GM18870 (cell line): ENCODE results near the gene ASB18.

ENCODE experiments used
- ATAC-seq: cut with Tn5 transposase; IDR thresholded peaks from one replicate; pipeline ENCODE4 v1.9.1; 2021; ENCODE audit warnings: moderate library complexity; ENCODE audit not compliant: unreplicated experiment

The ASB18 gene

DNA sequence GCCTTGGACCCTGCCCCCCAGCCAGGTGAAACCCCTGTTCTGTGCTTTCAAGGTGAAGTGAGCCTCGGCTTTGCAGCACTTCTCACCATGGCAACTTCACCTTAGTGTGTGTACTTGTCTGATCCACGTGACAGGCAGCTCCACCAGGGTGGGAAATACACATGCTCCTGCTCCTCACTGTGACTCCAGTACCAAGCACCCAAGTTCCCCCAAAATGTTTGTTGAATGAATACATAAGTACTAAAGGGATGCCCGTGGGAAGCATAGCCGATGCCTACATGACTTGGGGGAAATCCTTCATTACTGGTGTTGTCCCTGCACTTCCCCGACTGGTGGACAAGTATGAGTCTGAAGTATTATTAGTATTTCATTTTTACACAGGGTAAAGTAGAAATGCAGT, 54.2 kb downstream of the ASB18 start:
- no peak for ATAC-seq

DNA sequence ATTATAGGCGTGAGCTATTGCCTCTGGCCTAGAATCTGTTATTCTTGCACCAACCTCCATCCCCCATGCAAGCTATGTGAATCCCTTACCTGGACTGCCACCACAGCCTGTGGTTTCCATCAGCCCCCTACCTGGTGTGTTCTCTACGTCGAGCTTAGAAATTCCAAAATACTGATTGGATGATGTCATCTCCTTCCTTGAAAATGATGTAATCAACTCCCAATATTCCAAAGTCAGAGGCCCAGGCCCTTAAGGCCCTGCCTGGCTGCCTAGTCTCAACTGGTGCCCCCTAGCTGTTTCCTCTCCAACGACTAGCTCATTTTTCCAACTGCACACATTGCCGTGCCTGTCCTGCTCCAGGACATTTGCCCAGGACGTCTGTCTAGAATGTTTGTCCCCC, 54.7 kb downstream of the ASB18 start:
- ATAC-seq, result no peak

DNA sequence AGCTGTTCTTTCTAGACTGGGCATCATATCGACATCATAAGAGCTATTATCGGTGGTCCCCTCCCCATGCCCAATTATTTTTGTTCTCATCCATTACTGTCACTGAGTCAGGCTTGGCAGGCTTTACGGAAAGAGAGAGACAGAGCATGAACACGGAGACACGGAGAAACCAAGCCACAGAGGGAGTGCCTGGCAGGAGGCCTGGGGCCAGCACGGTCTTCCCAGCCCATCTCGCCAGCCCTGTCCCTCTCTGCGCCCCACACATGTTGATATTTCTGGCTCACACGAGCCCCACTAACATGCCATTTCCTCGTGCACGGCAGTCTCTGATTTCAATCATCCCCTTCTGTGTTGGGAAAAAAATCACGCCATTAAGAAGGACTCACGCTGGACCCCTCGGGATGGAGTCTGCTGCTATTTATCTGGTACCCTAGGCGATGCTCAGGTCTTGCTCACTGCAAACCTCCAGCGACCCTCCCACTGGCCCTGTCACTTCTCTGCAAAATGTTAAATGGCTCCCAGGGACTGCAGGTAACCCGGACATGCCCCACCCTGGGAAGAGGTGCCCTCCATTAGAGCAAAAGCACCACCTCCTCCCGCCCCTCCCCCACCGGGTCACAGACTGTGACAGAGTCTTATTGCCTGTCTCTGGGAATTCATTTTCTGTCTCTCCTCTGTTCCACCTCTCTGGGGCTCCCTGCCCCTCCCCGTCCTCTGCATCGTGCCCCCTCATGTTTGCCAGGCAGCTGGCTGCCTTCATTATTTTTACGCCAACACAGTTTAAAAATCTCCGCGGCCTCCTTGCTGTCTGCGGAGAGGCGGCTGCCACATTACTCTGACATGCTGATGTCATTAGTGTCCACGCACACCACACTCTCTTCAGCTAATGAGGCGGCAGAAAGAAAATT, 55.9 kb downstream of the ASB18 start:
- ATAC-seq, result no peak

DNA sequence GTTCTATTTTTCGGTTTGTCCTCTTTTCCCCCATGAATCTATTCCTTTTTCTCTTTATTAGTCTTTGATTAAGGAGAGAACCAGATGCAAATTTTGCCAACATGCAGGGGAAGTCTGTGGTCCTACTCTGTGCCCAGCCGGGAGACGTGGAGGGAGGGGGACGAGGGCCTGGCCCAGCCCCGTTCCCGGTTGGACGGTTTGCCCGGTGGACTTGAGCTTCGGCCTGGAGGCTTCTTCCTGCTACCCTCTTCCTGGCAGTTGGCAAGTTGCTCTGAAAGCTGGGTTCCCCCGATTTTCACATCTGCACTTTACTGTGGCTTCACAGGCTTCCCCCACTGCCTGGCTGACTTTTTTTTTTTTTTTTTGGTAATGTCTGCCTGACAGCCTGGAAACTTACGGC, 56.7 kb downstream of the ASB18 start:
- no peak for ATAC-seq

DNA sequence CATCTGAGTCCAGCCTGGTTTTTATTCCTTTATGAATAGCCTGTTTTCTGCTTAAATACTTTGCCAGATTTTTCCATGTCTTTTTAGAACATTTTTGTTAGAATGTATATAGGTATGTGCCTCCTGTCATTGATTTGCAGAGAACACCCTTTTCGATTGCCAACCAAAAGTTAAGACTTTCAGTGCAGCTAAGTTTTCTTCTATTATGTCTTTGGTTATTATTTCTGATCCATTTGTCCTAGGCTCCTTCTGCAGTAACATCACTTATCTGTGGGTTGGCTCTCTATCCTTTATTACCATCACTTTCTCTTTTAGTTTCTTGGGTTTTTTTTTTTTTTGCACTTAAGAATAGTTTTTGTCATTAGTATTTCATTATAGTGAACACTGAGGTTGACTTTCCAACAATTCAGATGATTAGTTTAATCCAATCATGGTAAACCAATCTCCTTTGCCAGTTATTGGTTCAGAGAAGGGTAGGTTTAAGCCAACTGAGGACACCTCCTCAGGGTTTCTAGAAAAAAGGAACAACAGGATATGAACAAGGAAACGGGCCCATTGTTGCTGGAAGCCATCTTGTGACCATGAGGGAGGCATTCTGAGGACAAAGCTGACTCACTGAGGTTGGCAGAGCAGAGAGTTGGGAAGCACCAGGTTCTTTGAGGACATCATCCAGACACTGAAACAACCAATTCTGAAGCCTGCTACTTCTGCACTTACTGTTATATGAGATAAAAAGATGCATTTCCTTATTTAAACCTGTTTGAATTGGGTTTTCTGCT, 58.1 kb downstream of the ASB18 start:
- no peak for ATAC-seq

DNA sequence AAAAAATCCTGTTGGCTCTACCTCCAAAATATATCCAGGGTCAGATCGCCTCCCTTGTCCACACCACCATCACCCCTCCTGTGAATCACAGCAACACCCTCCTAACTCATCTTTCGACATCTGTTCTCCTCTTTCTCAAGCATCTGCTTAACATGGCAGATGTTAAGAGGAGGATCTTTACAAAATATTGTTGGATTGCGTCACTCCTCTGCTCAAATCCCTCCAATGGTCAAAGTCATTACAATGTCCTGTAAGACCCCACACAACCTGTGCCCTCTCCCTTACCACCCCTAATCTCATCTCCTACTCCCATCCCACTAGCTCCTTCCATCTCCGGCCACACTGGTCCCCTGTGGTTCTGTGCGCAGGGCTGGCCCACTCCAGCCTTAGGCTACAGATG, 59.3 kb downstream of the ASB18 start:
- ATAC-seq, result no peak

DNA sequence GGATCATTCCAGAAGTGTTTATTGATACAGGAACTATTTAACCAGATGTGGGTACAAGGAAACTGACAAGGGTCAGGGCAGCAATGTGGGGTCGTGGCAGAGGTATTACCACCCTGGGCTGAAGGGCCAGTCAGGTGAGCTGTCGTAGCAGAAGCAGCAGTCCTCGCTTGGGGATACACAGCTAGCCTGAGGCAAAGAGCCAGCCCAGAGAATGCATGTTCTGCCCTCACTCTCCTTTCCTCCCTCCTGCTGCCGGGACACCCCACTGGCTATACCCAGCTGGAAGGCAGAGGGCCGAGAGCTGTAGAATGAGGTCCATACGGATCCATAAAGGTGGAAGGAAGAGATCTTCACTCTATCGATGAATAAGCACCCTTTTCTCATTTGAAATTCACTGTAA, 63.8 kb downstream of the ASB18 start:
- ATAC-seq, result no peak

DNA sequence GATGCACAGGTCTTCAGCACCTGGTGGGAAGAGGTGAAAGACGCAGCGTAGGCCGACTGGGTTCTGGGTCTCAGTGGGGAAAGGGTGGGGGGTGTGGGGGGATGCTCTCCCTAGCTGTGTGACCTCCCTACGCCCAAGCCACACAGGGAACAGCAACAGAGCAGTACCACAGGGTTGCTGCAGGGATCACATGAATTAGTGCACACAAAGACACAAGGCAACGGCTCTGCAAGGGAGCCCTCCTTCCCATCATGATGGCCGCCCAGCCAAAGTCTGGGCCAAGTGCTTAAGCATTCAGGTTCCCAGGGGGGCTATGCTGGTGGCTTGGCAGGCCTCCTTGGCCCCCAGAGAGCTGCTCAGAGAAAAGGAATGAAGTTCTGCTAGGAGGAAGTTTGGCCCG, 67.8 kb downstream of the ASB18 start:
- ATAC-seq, result no peak

DNA sequence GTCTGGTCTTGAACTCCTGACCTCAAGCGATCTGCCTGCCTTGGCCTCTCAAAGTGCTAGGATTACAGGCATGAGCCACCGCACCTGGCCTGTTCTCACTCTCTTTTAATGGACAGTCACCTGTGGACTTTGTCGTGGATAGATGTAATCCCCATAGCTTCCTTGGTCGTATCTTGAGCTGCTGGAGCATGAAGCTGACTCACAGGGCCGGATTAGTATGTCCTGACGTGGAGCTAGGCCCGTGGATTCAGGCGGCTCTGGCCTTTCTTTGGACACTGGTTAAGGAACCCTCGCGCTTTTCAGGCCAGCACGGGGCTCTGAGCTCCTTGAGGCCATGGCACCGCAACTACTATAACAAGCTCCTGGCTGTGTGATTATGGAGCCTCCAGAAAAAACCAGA, 68.5 kb downstream of the ASB18 start:
- ATAC-seq, result no peak

DNA sequence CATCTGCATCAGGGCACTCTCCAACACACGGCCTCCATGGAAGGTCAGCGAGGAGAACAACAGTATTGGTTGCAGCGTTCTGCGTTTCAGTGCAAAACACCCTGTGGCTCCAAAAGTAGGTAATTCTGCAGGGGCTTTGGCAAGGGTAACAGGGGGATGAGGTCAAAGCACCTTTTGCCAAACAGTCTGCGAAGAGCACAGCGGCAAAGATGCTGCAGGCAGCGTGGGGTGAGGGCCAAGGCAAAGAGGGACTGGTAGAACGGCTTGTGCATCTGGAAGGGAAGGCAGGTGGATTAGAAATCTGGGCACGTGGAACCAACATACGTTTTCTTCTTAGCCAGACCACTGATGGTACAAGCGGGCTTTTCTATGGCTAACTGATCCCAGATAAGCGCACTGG, 69.4 kb downstream of the ASB18 start:
- no peak for ATAC-seq

DNA sequence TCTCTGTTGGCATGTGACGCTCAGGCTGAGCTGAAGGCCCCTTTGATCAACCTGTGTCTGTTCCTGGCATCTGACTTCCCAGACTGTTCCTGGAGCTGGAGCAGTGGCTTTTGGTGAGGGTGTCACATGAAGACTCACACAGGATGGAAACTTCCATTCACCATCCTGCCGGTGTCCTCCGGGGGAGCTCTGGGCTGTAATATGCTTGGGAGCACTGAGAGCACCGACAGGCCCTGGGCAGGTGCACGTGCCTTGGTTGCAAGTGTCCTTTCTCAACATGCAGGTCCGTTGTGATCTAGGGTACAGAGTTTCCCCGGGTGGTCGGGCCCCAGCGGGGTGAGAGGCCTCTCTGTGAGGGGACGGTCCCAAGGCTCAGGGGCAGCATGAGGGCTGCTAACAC, 71.2 kb downstream of the ASB18 start:
- no peak for ATAC-seq

DNA sequence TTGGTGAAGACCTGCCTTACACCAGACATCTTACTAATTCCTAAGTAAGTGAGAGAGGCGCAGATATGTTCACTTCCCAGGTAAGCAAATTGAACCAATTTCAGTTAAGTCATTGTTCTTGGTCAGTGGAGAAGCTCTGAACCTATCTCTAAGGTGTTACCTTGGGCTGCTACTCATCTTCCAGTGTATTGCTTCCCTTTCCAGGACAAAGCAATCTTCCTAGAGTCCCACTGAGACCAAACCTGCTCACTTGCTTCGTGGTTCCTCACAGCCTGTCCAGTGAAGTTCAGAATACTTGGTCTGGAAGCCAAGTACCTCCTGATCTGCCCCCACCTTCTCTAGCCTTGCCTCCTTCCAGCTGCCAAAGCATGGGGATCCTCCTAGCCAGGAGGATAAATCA, 73.5 kb downstream of the ASB18 start:
- no peak for ATAC-seq

DNA sequence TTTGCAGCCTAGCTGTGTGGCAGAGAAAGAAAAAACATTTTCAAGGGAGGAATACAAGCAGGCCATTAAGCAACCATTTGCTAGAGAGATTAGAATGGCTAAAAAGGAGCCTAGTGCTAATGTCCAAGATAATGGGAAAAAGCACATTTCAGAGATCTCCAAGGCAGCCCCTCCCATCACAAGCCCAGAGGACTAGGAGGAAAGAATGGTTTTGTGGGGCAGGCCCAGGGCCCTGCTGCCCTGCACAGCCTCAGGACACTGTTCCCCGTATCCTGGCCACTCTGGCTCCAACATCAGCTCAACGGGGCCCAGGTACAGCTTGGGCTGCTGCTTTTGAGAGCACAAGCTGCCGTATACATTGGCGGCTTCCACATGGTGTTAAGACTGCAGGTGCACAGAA, 79.5 kb downstream of the ASB18 start:
- no peak for ATAC-seq

DNA sequence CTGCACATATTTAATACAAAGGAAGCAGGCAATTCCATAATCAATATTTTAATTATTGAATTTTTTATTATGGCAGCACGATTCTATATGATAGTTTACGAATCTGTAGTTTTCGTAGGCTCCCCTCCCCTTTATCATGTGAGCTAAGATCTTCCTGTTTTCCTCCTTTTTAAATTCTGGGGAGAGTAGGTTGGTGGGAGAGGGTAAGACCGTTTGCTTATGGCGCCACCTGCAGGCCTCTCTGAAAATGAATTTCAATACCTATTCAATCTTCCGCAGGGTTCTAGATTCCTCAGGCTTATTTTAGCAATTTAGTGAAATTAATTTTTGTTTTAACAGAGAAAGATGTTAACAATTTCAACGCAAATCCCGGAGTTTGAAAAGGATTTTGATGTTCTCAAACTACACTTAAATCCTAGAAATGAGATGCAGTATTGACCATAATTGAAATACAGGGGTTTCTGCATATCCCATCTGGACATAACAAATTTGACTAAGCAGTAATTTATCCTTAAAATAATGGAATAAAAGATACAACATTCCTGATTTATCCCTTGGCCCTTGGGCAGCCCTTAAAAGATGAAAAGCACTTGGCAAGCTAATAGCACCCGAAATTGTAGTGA, 83.3 kb downstream of the ASB18 start:
- no peak for ATAC-seq

DNA sequence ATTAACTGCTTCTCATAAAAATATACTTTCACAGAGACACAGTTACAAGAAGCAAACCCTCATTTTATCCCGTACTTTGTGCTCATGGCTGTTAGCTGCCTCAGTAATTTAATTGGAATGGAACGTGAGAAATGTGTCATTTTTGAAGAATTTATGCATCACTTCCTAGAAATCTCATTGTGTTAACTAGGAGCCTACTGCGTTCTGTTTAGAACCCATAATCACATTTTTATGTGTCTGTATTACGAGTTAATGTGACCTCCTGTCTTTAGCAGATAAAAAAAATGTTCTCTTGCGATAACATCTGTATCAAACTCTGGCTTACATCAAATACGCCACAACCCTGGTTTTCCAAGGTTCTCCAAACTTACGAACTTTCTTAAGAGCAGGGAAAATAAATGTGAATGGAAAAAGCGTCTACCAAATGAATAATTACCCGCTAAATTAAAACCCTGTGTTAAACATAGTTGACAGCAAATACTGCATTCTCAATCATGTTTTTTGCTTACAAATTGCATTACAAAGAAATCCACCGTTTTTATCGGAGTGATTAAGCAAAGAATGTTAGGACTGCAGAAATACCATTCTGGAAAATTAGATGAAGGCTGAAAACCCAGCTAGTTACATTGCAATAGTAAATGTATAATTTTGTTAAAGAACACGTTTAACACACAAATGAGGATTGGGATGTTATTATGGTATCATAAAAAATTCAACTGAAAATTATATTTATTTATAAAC, 84.0 kb downstream of the ASB18 start:
- no peak for ATAC-seq

DNA sequence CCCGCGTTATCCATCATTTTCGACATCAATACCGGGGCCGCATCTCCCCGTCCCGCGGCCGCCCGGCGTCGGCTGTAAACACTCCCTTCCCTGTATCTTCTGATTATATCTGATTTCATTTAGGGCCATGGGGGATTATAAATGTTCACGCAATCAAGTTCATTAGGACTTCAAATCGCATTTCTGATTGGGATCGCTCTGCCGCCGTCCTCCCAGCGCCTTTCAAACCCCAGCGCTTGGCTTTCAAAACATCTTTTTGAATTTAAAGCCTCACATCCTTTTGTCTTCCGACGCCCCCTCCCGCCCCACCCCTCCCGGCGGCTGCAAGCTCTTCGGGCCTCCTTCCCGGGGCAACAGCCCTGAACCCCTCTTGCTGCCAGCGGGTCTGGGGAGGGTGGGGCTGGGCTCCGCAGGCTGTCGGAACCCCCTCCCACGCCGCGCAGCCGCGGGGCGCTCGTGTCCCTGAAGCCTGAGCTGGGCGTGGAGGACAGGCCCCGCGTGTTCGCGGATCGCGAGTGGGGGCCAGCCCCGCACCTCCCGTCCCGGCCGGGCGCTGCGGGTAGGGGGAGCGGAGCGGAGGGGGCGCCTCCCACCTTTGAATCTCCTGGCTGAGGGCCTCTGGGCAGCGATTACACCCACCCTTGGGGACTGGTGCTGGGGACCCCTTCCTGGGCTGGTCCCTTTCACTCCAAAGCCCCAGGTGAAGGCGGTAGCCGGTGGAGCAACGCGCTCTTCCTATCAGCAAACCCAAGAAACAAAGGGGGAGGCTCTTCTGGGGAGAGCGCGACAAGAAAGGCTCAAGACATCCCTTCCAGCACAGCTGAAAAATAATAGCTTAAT, 84.8 kb downstream of the ASB18 start:
- ATAC-seq, result no peak

DNA sequence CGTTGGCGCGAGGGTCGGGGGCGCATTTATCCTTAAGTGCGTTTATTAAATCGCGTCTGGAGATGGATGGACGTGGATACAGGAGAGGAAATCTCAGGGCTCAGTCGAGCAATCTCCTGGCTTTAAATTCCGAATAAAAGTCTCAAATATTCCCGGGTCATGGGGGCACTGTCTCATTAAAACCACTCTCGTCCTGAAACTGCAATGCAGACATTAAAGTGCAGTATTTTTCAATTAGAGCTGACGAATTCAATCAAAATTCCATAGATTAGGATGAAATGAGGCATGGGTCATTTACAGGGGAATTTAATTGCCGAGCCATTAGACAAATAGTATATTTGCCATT, 85.3 kb downstream of the ASB18 start:
- no peak for ATAC-seq

DNA sequence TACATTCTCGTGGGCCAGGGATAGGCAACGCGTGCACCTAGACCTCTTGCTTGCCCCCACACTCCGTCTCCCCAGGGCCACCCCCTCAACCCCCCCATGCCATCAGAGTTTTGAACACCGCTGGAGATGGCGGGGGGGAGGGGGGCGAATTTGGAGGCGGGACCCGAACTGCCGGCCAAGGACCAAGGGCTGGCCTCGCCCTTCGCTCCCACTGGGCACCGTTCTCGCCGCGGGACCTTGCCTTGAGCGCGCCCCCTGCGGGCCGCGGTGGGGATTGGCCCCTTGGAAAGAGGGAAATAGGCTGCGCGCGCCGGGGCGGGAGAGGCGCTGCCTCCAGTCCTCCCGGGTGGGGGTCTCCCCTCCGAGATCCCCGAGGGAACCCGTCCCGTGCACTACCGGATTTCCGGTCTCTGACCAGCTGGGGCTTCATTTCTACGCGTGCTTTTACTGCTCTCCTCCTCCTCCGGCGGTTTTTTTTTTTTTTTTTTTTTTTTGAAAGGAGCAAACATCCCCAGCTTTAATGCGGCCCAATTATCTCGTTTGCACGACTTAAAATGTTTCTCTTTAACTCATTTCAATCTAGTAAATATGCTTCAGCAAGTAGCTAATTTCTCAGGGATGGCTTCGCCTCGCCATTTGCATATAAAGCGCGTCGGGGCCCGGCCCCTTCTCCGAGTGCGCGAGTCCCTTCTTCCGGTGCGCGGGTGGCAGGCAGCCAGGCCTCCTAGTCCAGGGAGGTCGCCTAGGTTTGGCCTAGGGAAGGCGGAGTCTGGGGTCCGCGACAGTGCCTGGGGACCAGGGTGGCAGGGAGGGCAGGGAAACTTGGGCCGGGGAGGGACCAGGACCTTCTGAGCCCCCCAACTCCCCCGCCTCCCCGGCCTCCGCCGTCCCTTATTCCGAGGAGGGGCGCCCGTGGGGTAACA, 86.0 kb downstream of the ASB18 start:
- no peak for ATAC-seq

DNA sequence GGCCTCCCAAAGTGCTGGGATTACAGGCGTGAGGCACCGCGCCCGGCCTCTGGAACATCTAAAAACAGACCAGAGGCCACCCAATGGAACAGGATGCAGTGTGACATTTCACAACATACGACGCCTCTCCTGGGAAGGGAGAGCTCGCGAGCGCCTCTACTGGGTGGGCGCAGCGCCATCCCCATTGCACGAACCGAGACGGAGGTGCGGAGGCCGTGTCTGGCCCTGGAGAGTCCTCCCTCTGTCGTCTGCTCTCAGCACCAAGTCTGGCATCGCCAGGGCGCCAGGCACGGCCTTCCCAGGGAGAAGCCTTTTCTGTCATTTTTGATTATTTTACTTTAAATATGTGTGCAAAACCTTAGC, 86.6 kb downstream of the ASB18 start:
- no peak for ATAC-seq
